Tibial nerve (tissue), 3 donors: ENCODE data around the gene MCF2L.

Source experiments
- CTCF ChIP-seq, 5 experiments: fragments of 200-600 bp in 3 of 5; fragments of 450-650 bp in 2 of 5; sonication (generic) in 3 of 5; IDR thresholded peaks; one replicate each; pipeline ENCODE4 v1.5.1; 2016 to 2019; ENCODE audit warnings: antibody characterized with exemption in 5 of 5, mild to moderate bottlenecking in 3 of 5, moderate library complexity in 2 of 5
- POLR2A ChIP-seq, 2 donors: fragments of 450-650 bp; IDR thresholded peaks; one replicate each; pipeline ENCODE4 v1.6.1; 2017; ENCODE audit warnings: antibody characterized with exemption in 2 of 2, mild to moderate bottlenecking in 2 of 2, moderate library complexity in 2 of 2

GRCh38 chr13:113145496-113145895, 176.5 kb downstream of the MCF2L start:
- TF ChIP-seq CTCF (IDR thresholded peaks at IDR 0.05) (no peak), POLR2A (IDR thresholded peaks at IDR 0.05) (no peak)
